Mucosa of descending colon (tissue), 3 donors: ENCODE results near the gene PEX16. TPM values are rescaled to one million over a fixed set of nuclear protein-coding genes. Genes with fewer than 3 reads are reported as not detected.

Experiments
- ATAC-seq: fragments of 200-7000 bp; cut with Tn5 transposase; one replicate; pipeline ENCODE4 v1.9.1; 2020; ENCODE audit warnings: mild to moderate bottlenecking, moderate library complexity
- DNase-seq, 3 donors: peaks; one replicate each; pipeline ENCODE4 v3.0.0-alpha.2; 2020
- H3K36me3 ChIP-seq: fragments of 200-600 bp; one replicate; pipeline ENCODE4 v1.8.0; 2021; ENCODE audit warnings: low read depth, mild to moderate bottlenecking
- H3K4me1 ChIP-seq: fragments of 200-600 bp; one replicate; pipeline ENCODE4 v1.8.0; 2021; ENCODE audit warnings: low read depth, mild to moderate bottlenecking
- H3K4me3 ChIP-seq: fragments of 200-600 bp; one replicate; pipeline ENCODE4 v1.8.0; 2021; ENCODE audit warnings: mild to moderate bottlenecking
- H3K9me3 ChIP-seq: fragments of 200-600 bp; one replicate; pipeline ENCODE4 v1.8.0; 2021; ENCODE audit warnings: mild to moderate bottlenecking
- CTCF ChIP-seq: fragments of 200-600 bp; IDR thresholded peaks from one replicate; pipeline ENCODE4 v1.8.0; 2022; ENCODE audit warnings: antibody characterized with exemption, mild to moderate bottlenecking
- intact Hi-C, 2 donors: fragments of 100-400 bp; cut with DNase I in 1 of 2; cut with micrococcal nuclease in 1 of 2; formaldehyde crosslinking; loops; one replicate each; pipeline versions ENCODE4 v1.11.0 to v1.11.1; 2022; cut with DNase I, micrococcal nuclease
- total RNA-seq, 3 donors: library from RNA; stranded (reverse); fragmentation: NEBNext Ultra II Directional in 2 of 3; extraction: Animal tissue kit (Norgen Biotek cat#: 25700) in 2 of 3; gene quantifications; one replicate each; pipeline versions ENCODE4 v1.2.1 to v1.2.4, GENCODE V29; 2021 to 2023
- donor health status: DM: no; HTN: no; CAD: no; lungs with moderate emphysema.
- donor health status: DM: no; HTN: no; CAD: no.
- donor health status: DM: no; HTN: yes; CAD: no.

Gene PEX16
- total RNA-seq, 3 donors from 2014 or later: 34.9 to 49.1 (median 39.7) TPM

GRCh38 chr11:45918962-45919675 is 1.4 kb upstream of the PEX16 start:
- intact Hi-C loops: no loop called here

GRCh38 chr11:45918331-45918941 is 759 bp upstream of the PEX16 start:
- TF ChIP-seq CTCF: no peak
- ATAC-seq: peak; percentile 71
- H3K4me3 ChIP-seq: peak overlapping the region; percentile 69
- peaks cover 26% of the 10 kb centered on the region for H3K4me1 ChIP-seq
- H3K9me3 ChIP-seq: no peaks in the 10 kb centered on the region
- intact Hi-C loops: no loop called here
- DNase-seq: peak; percentile 88 to 92 (median 90)
- H3K36me3 ChIP-seq: peaks cover 4% of the 10 kb centered on the region

More at GRCh38 chr11:45918962-45919675, 1.4 kb upstream of the PEX16 start:
- ATAC-seq: no peak
- Histone ChIP-seq H3K4me1 (peaks cover 26% of the 10 kb centered on the region), H3K4me3 (no peak overlapping the region), H3K36me3 (no peaks in the 10 kb centered on the region), H3K9me3 (no peaks in the 10 kb centered on the region)
- peak in 2 of 3 donors; percentile 26 to 40 for DNase-seq
- TF ChIP-seq CTCF: no peak

GRCh38 chr11:45917286-45917622 is 423 bp downstream of the PEX16 start:
- Histone ChIP-seq H3K36me3 (peaks cover 4% of the 10 kb centered on the region), H3K9me3 (no peaks in the 10 kb centered on the region), H3K4me1 (peaks cover 18% of the 10 kb centered on the region), H3K4me3 (peak overlapping the region; percentile 69)
- no peak for DNase-seq
- ATAC-seq: no peak
- TF ChIP-seq CTCF: no peak
- intact Hi-C loops: no loop called here

- Histone ChIP-seq H3K4me3 (no peak overlapping the region), H3K9me3 (no peaks in the 10 kb centered on the region), H3K4me1 (peaks cover 9% of the 10 kb centered on the region), H3K36me3 (peaks cover 8% of the 10 kb centered on the region)
- peak in 1 of 3 donors; percentile 27 for DNase-seq
- intact Hi-C loops: no loop called here
- TF ChIP-seq CTCF: no peak
- no peak for ATAC-seq
Observed at GRCh38 chr11:45915446-45915845, 2.2 kb downstream of the PEX16 start.

- Histone ChIP-seq H3K4me1 (peaks cover 9% of the 10 kb centered on the region), H3K4me3 (no peak overlapping the region), H3K9me3 (no peaks in the 10 kb centered on the region), H3K36me3 (peaks cover 8% of the 10 kb centered on the region)
- DNase-seq (no peak), ATAC-seq (no peak)
- intact Hi-C loops: no loop called here
- TF ChIP-seq CTCF: no peak
Observed at GRCh38 chr11:45913942-45914635, 3.6 kb downstream of the PEX16 start.
